K562 (cell line): Measurements from ENCODE around the gene FGF16. TPM values are rescaled to one million over a fixed set of nuclear protein-coding genes. Genes with fewer than 3 reads are reported as not detected.

Source experiments
- ATAC-seq: fragments of 200-7000 bp; cut with Tn5 transposase; 3 replicates; pipeline ENCODE4 v1.9.1; 2020; ENCODE audit warnings: moderate library complexity
- BruUV-seq: library from RNA; stranded (reverse); fragments of 400-500 nt; replicated peaks from 2 replicates; lab custom pipeline; 2021; lab: Mats Ljungman, UMichigan
- CTCF ChIA-PET: fragments of 300-600 bp; formaldehyde crosslinking; extraction: SDS; loops from one replicate; lab custom pipeline; 2021; ENCODE audit warnings: low intra/inter-chr PET ratio; lab: Yijun Ruan, JAX
- POLR2A ChIA-PET: fragments of 300-600, 350-650 bp; sonication (Branson Sonifier 250); formaldehyde crosslinking; extraction: SDS; loops from one replicate; lab custom pipeline; 2021; ENCODE audit warnings: antibody characterized with exemption, inconsistent platforms; lab: Yijun Ruan, JAX
- DNase-seq, 4 experiments: peaks; one replicate each; pipeline versions ENCODE4 v3.0.0 to v3.0.0-alpha.2; 2011 to 2018; ENCODE audit warnings: low spot score in 3 of 4, mixed read lengths in 3 of 4; ENCODE audit errors: extremely low read depth in 1 of 4
- FAIRE-seq: peaks from 2 replicates; lab custom pipeline; 2011; peaks lifted over from hg19 to GRCh38; lab: Jason Lieb, UNC
- H2AFZ ChIP-seq: 2 replicates; pipeline ENCODE4 v1.6.0; 2011; ENCODE audit warnings: low read depth, low read length, control low read depth, inconsistent platforms
- H3K27ac ChIP-seq: fragments of 200-600 bp; 3 replicates; pipeline ENCODE4 v1.8.0; 2011; ENCODE audit warnings: low read depth, mild to moderate bottlenecking, control low read depth, inconsistent platforms, low read length, moderate library complexity, mixed read lengths; ENCODE audit errors: extremely low read depth
- H3K27me3 ChIP-seq, 2 experiments: fragments of 300-600 bp in 1 of 2; 2 replicates in 1 of 2; 3 replicates in 1 of 2; pipeline versions ENCODE4 v1.6.0 to v1.8.0; 2011; ENCODE audit warnings: inconsistent platforms in 2 of 2, low read length in 2 of 2, mild to moderate bottlenecking in 1 of 2, mixed read lengths in 1 of 2, moderate library complexity in 1 of 2; ENCODE audit not compliant: control insufficient read depth in 2 of 2, insufficient read depth in 2 of 2
- H3K36me3 ChIP-seq: fragments of 300-600 bp; 3 replicates; pipeline ENCODE4 v1.8.0; 2011; ENCODE audit warnings: mild to moderate bottlenecking, low read length, inconsistent platforms; ENCODE audit not compliant: control insufficient read depth, insufficient read depth
- H3K4me1 ChIP-seq, 2 experiments: fragments of 200-600 bp in 1 of 2; replicated peaks in 1 of 2; 2 replicates in 1 of 2; 3 replicates in 1 of 2; pipeline versions ENCODE4 v1.5.1 to v1.8.0; 2011; ENCODE audit warnings: inconsistent platforms in 2 of 2, low read length in 2 of 2, mild to moderate bottlenecking in 1 of 2, mixed read lengths in 1 of 2, moderate library complexity in 1 of 2; ENCODE audit not compliant: control insufficient read depth in 2 of 2, insufficient read depth in 2 of 2
- H3K4me2 ChIP-seq: 2 replicates; pipeline ENCODE4 v1.6.1; 2011; ENCODE audit warnings: low read length, control low read depth, inconsistent platforms, mixed read lengths; ENCODE audit not compliant: insufficient read depth
- H3K4me3 ChIP-seq: fragments of 200-600 bp; sonication (generic), shearing (Covaris generic); 2 replicates; pipeline ENCODE4 v1.5.1; 2016; ENCODE audit warnings: control low read depth, inconsistent platforms
- H3K79me2 ChIP-seq: fragments of 200-600 bp; 3 replicates; pipeline ENCODE4 v1.8.0; 2011; ENCODE audit warnings: low read length, inconsistent platforms; ENCODE audit not compliant: control insufficient read depth, insufficient read depth
- H3K9ac ChIP-seq, 2 experiments: 2 replicates each; pipeline versions ENCODE4 v1.6.0 to v1.6.1; 2011; ENCODE audit warnings: low read depth in 2 of 2, low read length in 2 of 2, control low read depth in 1 of 2, inconsistent platforms in 1 of 2, mild to moderate bottlenecking in 1 of 2, mixed read lengths in 1 of 2; ENCODE audit not compliant: insufficient read depth in 1 of 2
- H3K9me1 ChIP-seq: one replicate; pipeline ENCODE4 v1.6.0; 2011; ENCODE audit warnings: inconsistent platforms, mild to moderate bottlenecking, low read length, moderate library complexity; ENCODE audit not compliant: control insufficient read depth, insufficient read depth
- H3K9me3 ChIP-seq: replicated peaks from 2 replicates; pipeline ENCODE4 v1.5.1; 2011; ENCODE audit warnings: low read depth, low read length, inconsistent platforms; ENCODE audit not compliant: control insufficient read depth, insufficient read depth
- H4K20me1 ChIP-seq: replicated peaks from 2 replicates; pipeline ENCODE4 v1.6.1; 2011; ENCODE audit warnings: low read length, inconsistent platforms, mixed read lengths; ENCODE audit not compliant: control insufficient read depth, insufficient read depth
- CTCF ChIP-seq, 3 experiments: IDR thresholded peaks in 2 of 3; conservative IDR thresholded peaks in 1 of 3; 2 replicates each; pipeline ENCODE4 v1.5.1; 2011 to 2012; ENCODE audit warnings: low read length in 3 of 3, mild to moderate bottlenecking in 3 of 3, control low read depth in 2 of 3, improper control_type of control experiment in 1 of 3, inconsistent platforms in 1 of 3, low read depth in 1 of 3, mixed read lengths in 1 of 3, moderate library complexity in 1 of 3; ENCODE audit not compliant: insufficient read depth in 2 of 3
- KLF1 ChIP-seq: fragments of 450-650 bp; IDR thresholded peaks from 2 replicates; pipeline ENCODE4 v1.6.1; 2016; ENCODE audit warnings: missing genetic modification characterization, missing compliant biosample characterization
- MLX ChIP-seq, 2 experiments: fragments of 450-650 bp in 1 of 2; sonication (generic) in 1 of 2; formaldehyde crosslinking; conservative IDR thresholded peaks; 2 replicates each; pipeline versions ENCODE4 v1.4.0 to v1.8.1; 2020 to 2022; ENCODE audit warnings: mild to moderate bottlenecking in 1 of 2, missing genetic modification reagents in 1 of 2
- NCOR1 ChIP-seq: fragments of 450-650 bp; IDR thresholded peaks from 2 replicates; pipeline ENCODE4 v1.6.1; 2016; ENCODE audit warnings: mild to moderate bottlenecking, moderate library complexity
- NR4A1 ChIP-seq, 2 experiments: fragments of 250-450 bp in 1 of 2; fragments of 450-650 bp in 1 of 2; sonication (Bioruptor Pico) in 1 of 2; IDR thresholded peaks; 2 replicates each; pipeline versions ENCODE4 v1.4.0 to v1.6.1; 2016 to 2020; ENCODE audit warnings: mild to moderate bottlenecking in 2 of 2, missing compliant biosample characterization in 1 of 2, missing genetic modification characterization in 1 of 2, moderate library complexity in 1 of 2
- RB1 ChIP-seq: fragments of 450-650 bp; IDR thresholded peaks from 2 replicates; pipeline ENCODE4 v1.6.1; 2017; ENCODE audit warnings: low read depth, mild to moderate bottlenecking
- TARDBP ChIP-seq: fragments of 450-650 bp; IDR thresholded peaks from 2 replicates; pipeline ENCODE4 v1.6.1; 2016
- WGBS: fragments of 100-300 bp; shearing (Covaris generic); methylation state at CpG from one replicate; pipeline ENCODE4 v1.1.6; 2016; ENCODE audit warnings: low coverage, mixed read lengths; ENCODE audit not compliant: insufficient coverage; ENCODE audit errors: missing lambda C conversion rate; 5-methylcytosine and 5-hydroxymethylcytosine counted together
- in situ Hi-C: fragments of 300-500 bp; cut with MboI; formaldehyde crosslinking; loops from 4 replicates; pipeline ENCODE4 v1.15.0; 2018; ENCODE audit warnings: inconsistent platforms, mixed read lengths
- intact Hi-C: fragments of 100-400 bp; cut with micrococcal nuclease; formaldehyde crosslinking; loops from 2 replicates; pipeline ENCODE4 v1.14.2; 2022
- polyA plus RNA-seq, 8 experiments: library from polyadenylated mRNA; depleted of rRNA in 4 of 8; stranded (reverse) in 5 of 8; unstranded in 3 of 8; fragments of >200 nt; fragmentation: Nextera tagmentation in 2 of 8; fragmentation: Illumina TruSeq in 1 of 8; extraction: Ambion mirVana in 2 of 8; extraction: Trizol in 1 of 8; gene quantifications; 2 replicates each; pipeline versions ENCODE4 v1.2.1 to v1.2.3, GENCODE V29; 2011 to 2014; ENCODE audit warnings: inconsistent platforms in 1 of 8, missing spikeins in 1 of 8
- total RNA-seq, 7 experiments: library from RNA; depleted of rRNA in 6 of 7; stranded (reverse); fragments of >200 nt in 6 of 7; fragmentation: Illumina TruSeq in 2 of 7; extraction: Trizol in 2 of 7; gene quantifications; 2 replicates each; pipeline versions ENCODE4 v1.2.1 to v1.2.3, GENCODE V29; 2011 to 2021; ENCODE audit warnings: low replicate concordance in 1 of 7

Gene FGF16
- total and polyA plus RNA-seq, 9 of the 15 experiments (the other 6 are each of a cell fraction or from before 2014, with no cell fraction given) = not detected

GRCh38 chrX:77415161-77415560 lies 32.0 kb upstream of the FGF16 start:
- Histone ChIP-seq H3K4me3 (no peak overlapping the region), H3K27me3 (no peaks in the 10 kb centered on the region), H3K9me3 (no peaks in the 10 kb centered on the region), H3K36me3 (no peaks in the 10 kb centered on the region), H3K9ac (no peak overlapping the region), H3K9me1 (no peaks in the 10 kb centered on the region), H2AFZ (no peak overlapping the region), H3K4me2 (no peak overlapping the region), H3K4me1 (no peaks in the 10 kb centered on the region), H3K27ac (no peak overlapping the region), H4K20me1 (no peaks in the 10 kb centered on the region), H3K79me2 (no peaks in the 10 kb centered on the region)
- BruUV-seq = no TSS peak
- FAIRE-seq (no peak), DNase-seq (no peak), ATAC-seq (no peak)
- CTCF ChIA-PET = no interaction called here
- 0% methylated on average over 1 of the region's 1 CpG for WGBS
- intact Hi-C loops (no loop called here), in situ Hi-C loops (no loop called here)
- TF ChIP-seq TARDBP (no peak), CTCF (IDR thresholded peaks at IDR 0.05 in 2 of 3, conservative IDR thresholded peaks at IDR 0.05 in 1 of 3; ENCODE audit: insufficient read depth in 2 of 3, low read depth in 1 of 3, low read length in 3 of 3) (0 out of 6 replicates have a peak, but pooled peaks of 1 of the 3 experiments have one; percentile 3), NCOR1 (no peak), KLF1 (tag) (no peak), RB1 (no peak), MLX (CRISPR knock-in tag; conservative IDR thresholded peaks at IDR 0.05) (no peak), NR4A1 (CRISPR knock-in tag; IDR thresholded peaks at IDR 0.05) (no peak), NR4A1 (tag; IDR thresholded peaks at IDR 0.05) (no peak)
- POLR2A ChIA-PET = interaction anchor here (0.6 kb wide), 1 partner anchor 25 kb away, joined by 5 read pairs; no protein-coding TSS in a partner anchor
